CD14-positive monocyte (primary cell): ENCODE measurements around the gene AMBP. TPM values are rescaled to one million over a fixed set of nuclear protein-coding genes. Genes with fewer than 3 reads are reported as not detected.

Experiments
- DNase-seq, 3 donors: peaks; one replicate each; pipeline ENCODE4 v3.0.0-alpha.2; 2011 to 2022
- H2AFZ ChIP-seq: 2 replicates; pipeline ENCODE4 v1.6.0; 2012; ENCODE audit warnings: mild to moderate bottlenecking, low read depth, low read length, inconsistent platforms; ENCODE audit not compliant: insufficient read depth, poor library complexity, severe bottlenecking
- H3K27ac ChIP-seq, 2 donors: 1 replicate in 1 of 2; 2 replicates in 1 of 2; pipeline ENCODE4 v1.5.1; 2012 to 2013; ENCODE audit warnings: low read length in 2 of 2, control low read depth in 1 of 2, inconsistent platforms in 1 of 2, low read depth in 1 of 2, mild to moderate bottlenecking in 1 of 2
- H3K27me3 ChIP-seq, 2 donors: one replicate each; pipeline versions ENCODE4 v1.6.0 to v1.6.1; 2011 to 2013; ENCODE audit warnings: low read length in 2 of 2; ENCODE audit not compliant: control insufficient read depth in 2 of 2, insufficient read depth in 2 of 2
- H3K36me3 ChIP-seq, 2 donors: replicated peaks in 1 of 2; 1 replicate in 1 of 2; 2 replicates in 1 of 2; pipeline versions ENCODE4 v1.5.1 to v1.6.1; 2012 to 2013; ENCODE audit warnings: low read length in 2 of 2, control low read depth in 1 of 2, inconsistent platforms in 1 of 2, mild to moderate bottlenecking in 1 of 2; ENCODE audit not compliant: insufficient read depth in 2 of 2, control insufficient read depth in 1 of 2
- H3K4me1 ChIP-seq, 2 donors: 1 replicate in 1 of 2; 2 replicates in 1 of 2; pipeline versions ENCODE4 v1.5.1 to v1.6.1; 2012 to 2013; ENCODE audit warnings: low read length in 2 of 2, control low read depth in 1 of 2, inconsistent platforms in 1 of 2, mild to moderate bottlenecking in 1 of 2, moderate library complexity in 1 of 2; ENCODE audit not compliant: insufficient read depth in 2 of 2, control insufficient read depth in 1 of 2
- H3K4me2 ChIP-seq: replicated peaks from 2 replicates; pipeline ENCODE3; 2012; ENCODE audit warnings: low read length, moderate library complexity, mild to moderate bottlenecking; ENCODE audit not compliant: poor library complexity, severe bottlenecking; ENCODE audit errors: extremely low read depth
- H3K4me3 ChIP-seq, 3 experiments: fragments of 200-600 bp in 1 of 3; sonication (generic) in 1 of 3; replicated peaks in 1 of 3; 1 replicate in 2 of 3; 2 replicates in 1 of 3; pipeline ENCODE4 v1.5.1; 2011 to 2013; ENCODE audit warnings: low read length in 3 of 3, mild to moderate bottlenecking in 3 of 3, control low read depth in 2 of 3, low read depth in 2 of 3, inconsistent platforms in 1 of 3, moderate library complexity in 1 of 3
- H3K79me2 ChIP-seq: 2 replicates; pipeline ENCODE4 v1.6.0; 2012; ENCODE audit warnings: mild to moderate bottlenecking, control low read depth, inconsistent platforms, low read length, moderate library complexity; ENCODE audit not compliant: insufficient read depth
- H3K9ac ChIP-seq: 2 replicates; pipeline ENCODE4 v1.6.0; 2017; ENCODE audit warnings: low read length, mild to moderate bottlenecking; ENCODE audit not compliant: insufficient read depth, poor library complexity, severe bottlenecking
- H3K9me3 ChIP-seq, 2 donors: replicated peaks in 1 of 2; 1 replicate in 1 of 2; 2 replicates in 1 of 2; pipeline versions ENCODE4 v1.5.1 to v1.6.1; 2012 to 2013; ENCODE audit warnings: low read length in 2 of 2, control low read depth in 1 of 2; ENCODE audit not compliant: control insufficient read depth in 1 of 2, insufficient read depth in 1 of 2
- H4K20me1 ChIP-seq: 2 replicates; pipeline ENCODE4 v1.6.0; 2012; ENCODE audit warnings: mild to moderate bottlenecking, low read length, control low read depth, moderate library complexity; ENCODE audit not compliant: insufficient read depth
- H3K27ac Mint-ChIP-seq, 7 donors: one replicate each; pipeline ENCODE4 v1.8.0; 2020; ENCODE audit warnings: mild to moderate bottlenecking in 7 of 7, mixed read lengths in 7 of 7, moderate library complexity in 6 of 7, inconsistent platforms in 2 of 7
- H3K27me3 Mint-ChIP-seq, 3 donors: one replicate each; pipeline ENCODE4 v1.8.0; 2021 to 2022; ENCODE audit warnings: low read depth in 3 of 3, mild to moderate bottlenecking in 3 of 3, mixed read lengths in 3 of 3, moderate library complexity in 3 of 3, inconsistent platforms in 1 of 3
- H3K36me3 Mint-ChIP-seq, 2 donors: one replicate each; pipeline ENCODE4 v1.8.0; 2020; ENCODE audit warnings: mixed read lengths in 2 of 2, inconsistent platforms in 1 of 2, mild to moderate bottlenecking in 1 of 2
- H3K4me1 Mint-ChIP-seq: one replicate; pipeline ENCODE4 v1.8.0; 2020; ENCODE audit warnings: mild to moderate bottlenecking, mixed read lengths
- H3K4me3 Mint-ChIP-seq, 2 donors: one replicate each; pipeline ENCODE4 v1.8.0; 2020; ENCODE audit warnings: mild to moderate bottlenecking in 2 of 2, mixed read lengths in 2 of 2, moderate library complexity in 1 of 2
- H3K9me3 Mint-ChIP-seq, 7 donors: one replicate each; pipeline ENCODE4 v1.8.0; 2020 to 2022; ENCODE audit warnings: mixed read lengths in 7 of 7, mild to moderate bottlenecking in 6 of 7, moderate library complexity in 6 of 7, inconsistent platforms in 2 of 7
- WGBS: methylation state at CpG from one replicate; pipeline ENCODE4 v1.1.5; 2013; ENCODE audit warnings: missing lambda C conversion rate; ENCODE audit not compliant: insufficient coverage; 5-methylcytosine and 5-hydroxymethylcytosine counted together
- intact Hi-C, 2 donors: fragments of 100-400 bp; cut with micrococcal nuclease; formaldehyde crosslinking; loops; one replicate each; pipeline versions ENCODE4 v1.15.0 to v1.15.1; 2023
- polyA plus RNA-seq, 3 donors: library from polyadenylated mRNA; depleted of rRNA in 1 of 3; unstranded in 2 of 3; stranded (reverse) in 1 of 3; fragments of 300-500 nt in 2 of 3; fragments of >200 nt in 1 of 3; fragmentation: Illumina TruSeq in 2 of 3; gene quantifications; 1 replicate in 2 of 3; 2 replicates in 1 of 3; pipeline ENCODE4 v1.2.3, GENCODE V29; 2012 to 2021
- TF ChIP-seq, protein P1 (sequence below): fragments of 200-600 bp; IDR thresholded peaks from one replicate; pipeline ENCODE4 v1.8.0; 2022; ENCODE audit warnings: antibody characterized with exemption, mild to moderate bottlenecking

The AMBP gene
- polyA plus RNA-seq, 3 donors = not detected

DNA sequence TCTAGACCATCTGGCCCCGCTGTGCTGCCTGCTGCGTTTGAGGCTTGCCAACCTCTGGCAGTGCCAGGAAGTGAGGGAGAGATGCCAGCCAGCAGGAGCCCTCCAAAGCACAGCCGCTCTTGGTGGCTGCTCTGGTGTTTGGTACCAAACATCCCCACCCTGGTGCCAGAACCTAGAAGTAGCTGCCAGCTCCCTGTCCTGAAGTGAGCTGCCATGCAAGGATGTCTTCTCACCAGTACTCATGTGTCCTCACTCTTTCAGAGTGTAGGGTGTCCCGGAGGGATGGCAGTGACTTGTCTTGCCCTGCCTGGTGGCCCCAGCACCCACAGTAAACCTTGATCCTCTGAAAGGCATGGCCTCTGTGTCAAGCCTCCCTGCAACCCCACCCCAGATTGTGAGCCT is 43.4 kb downstream of the AMBP start:
- H3K4me3 Mint-ChIP-seq = no peak overlapping the region
- Histone ChIP-seq H3K36me3 (peaks cover 9 to 14% of the 10 kb centered on the region in 2 donors), H3K4me1 (no peaks in the 10 kb centered on the region), H4K20me1 (no peaks in the 10 kb centered on the region), H3K9me3 (peaks cover 0 to 2% of the 10 kb centered on the region in 2 donors), H3K27ac (no peak overlapping the region), H2AFZ (no peak overlapping the region), H3K79me2 (no peaks in the 10 kb centered on the region), H3K9ac (no peak overlapping the region), H3K4me2 (no peak overlapping the region), H3K4me3 (no peak overlapping the region), H3K27me3 (no peaks in the 10 kb centered on the region)
- intact Hi-C loops = no loop called here
- peaks cover 24 to 30% of the 10 kb centered on the region in 2 donors for H3K36me3 Mint-ChIP-seq
- peaks cover 0 to 5% (median 0%) of the 10 kb centered on the region in 3 donors for H3K27me3 Mint-ChIP-seq
- no peaks in the 10 kb centered on the region for H3K4me1 Mint-ChIP-seq
- WGBS = 100% methylated on average over 3 of the region's 4 CpGs
- H3K27ac Mint-ChIP-seq = no peak overlapping the region
- H3K9me3 Mint-ChIP-seq = peaks cover 0 to 7% (median 0%) of the 10 kb centered on the region in 7 donors
- no peak for DNase-seq
- TF ChIP-seq, protein P1, sequence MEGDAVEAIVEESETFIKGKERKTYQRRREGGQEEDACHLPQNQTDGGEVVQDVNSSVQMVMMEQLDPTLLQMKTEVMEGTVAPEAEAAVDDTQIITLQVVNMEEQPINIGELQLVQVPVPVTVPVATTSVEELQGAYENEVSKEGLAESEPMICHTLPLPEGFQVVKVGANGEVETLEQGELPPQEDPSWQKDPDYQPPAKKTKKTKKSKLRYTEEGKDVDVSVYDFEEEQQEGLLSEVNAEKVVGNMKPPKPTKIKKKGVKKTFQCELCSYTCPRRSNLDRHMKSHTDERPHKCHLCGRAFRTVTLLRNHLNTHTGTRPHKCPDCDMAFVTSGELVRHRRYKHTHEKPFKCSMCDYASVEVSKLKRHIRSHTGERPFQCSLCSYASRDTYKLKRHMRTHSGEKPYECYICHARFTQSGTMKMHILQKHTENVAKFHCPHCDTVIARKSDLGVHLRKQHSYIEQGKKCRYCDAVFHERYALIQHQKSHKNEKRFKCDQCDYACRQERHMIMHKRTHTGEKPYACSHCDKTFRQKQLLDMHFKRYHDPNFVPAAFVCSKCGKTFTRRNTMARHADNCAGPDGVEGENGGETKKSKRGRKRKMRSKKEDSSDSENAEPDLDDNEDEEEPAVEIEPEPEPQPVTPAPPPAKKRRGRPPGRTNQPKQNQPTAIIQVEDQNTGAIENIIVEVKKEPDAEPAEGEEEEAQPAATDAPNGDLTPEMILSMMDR = no peak

DNA sequence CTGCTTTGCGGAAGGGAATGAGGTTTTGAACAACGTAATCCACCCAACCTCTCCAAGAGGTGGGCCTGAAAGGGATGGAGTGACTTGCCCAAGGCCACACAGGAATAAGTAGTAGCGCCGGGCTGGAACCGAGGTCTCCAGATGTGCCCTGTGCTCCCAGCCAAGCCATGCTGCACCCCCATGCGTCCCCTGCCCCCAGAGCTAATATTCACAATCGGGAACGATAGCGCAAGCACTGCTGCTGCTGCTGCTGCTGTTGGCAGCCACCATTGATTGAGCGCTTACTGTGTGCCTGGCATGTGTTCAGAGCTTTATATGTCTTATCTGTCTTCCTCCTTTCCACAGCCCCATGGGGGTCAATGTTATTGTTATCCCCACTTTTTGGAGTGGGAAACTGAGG is 43.9 kb downstream of the AMBP start:
- intact Hi-C loops = no loop called here
- H3K36me3 Mint-ChIP-seq = peaks cover 29 to 35% of the 10 kb centered on the region in 2 donors
- H3K27ac ChIP-seq = no peak overlapping the region
- no peak overlapping the region for H2AFZ ChIP-seq
- peaks cover 0 to 5% (median 0%) of the 10 kb centered on the region in 3 donors for H3K27me3 Mint-ChIP-seq
- no peak overlapping the region for H3K27ac Mint-ChIP-seq
- no peak overlapping the region for H3K4me3 Mint-ChIP-seq
- H3K9ac ChIP-seq = no peak overlapping the region
- peaks cover 0 to 7% (median 0%) of the 10 kb centered on the region in 7 donors for H3K9me3 Mint-ChIP-seq
- TF ChIP-seq, protein P1 = no peak
- H3K4me1 Mint-ChIP-seq = no peaks in the 10 kb centered on the region
- WGBS = 99% methylated on average over 8 of the region's 10 CpGs
- no peak for DNase-seq
- no peaks in the 10 kb centered on the region for H4K20me1 ChIP-seq
- H3K36me3 ChIP-seq = peaks cover 9 to 19% of the 10 kb centered on the region in 2 donors
- H3K4me3 ChIP-seq = no peak overlapping the region
- H3K4me1 ChIP-seq = no peaks in the 10 kb centered on the region
- no peaks in the 10 kb centered on the region for H3K27me3 ChIP-seq
- no peak overlapping the region for H3K4me2 ChIP-seq
- peaks cover 0 to 2% of the 10 kb centered on the region in 2 donors for H3K9me3 ChIP-seq
- no peaks in the 10 kb centered on the region for H3K79me2 ChIP-seq
